CD4-positive, alpha-beta T cell treated with Interferon alpha-2 for 1 hour (primary cell): ENCODE data around the gene ZNF91.
"Not testable (repeated sequence)": the region's sequence is repeated elsewhere in the genome, so short reads cannot be mapped to it uniquely, and the experiment has no call there.

Experiments
- DNase-seq, 2 donors: peaks; one replicate each; pipeline ENCODE4 v3.0.0-alpha.2; 2020 to 2022

ZNF91 gene

GRCh38 chr19:23394511-23394910 lies 760 bp downstream of the ZNF91 start:
- DNase-seq: peak; percentile 26 to 61

- no peak for DNase-seq
Observed at GRCh38 chr19:23393121-23393520, 2.1 kb downstream of the ZNF91 start.

GRCh38 chr19:23391236-23391635 lies 4.0 kb downstream of the ZNF91 start:
- no peak for DNase-seq

GRCh38 chr19:23385404-23385803 lies 9.9 kb downstream of the ZNF91 start:
- DNase-seq: no peak

- no peak for DNase-seq
Observed at GRCh38 chr19:23384858-23385257, 10.4 kb downstream of the ZNF91 start.

GRCh38 chr19:23384166-23384565 lies 11.1 kb downstream of the ZNF91 start:
- no peak for DNase-seq

- no peak for DNase-seq
Observed at GRCh38 chr19:23382955-23383354, 12.3 kb downstream of the ZNF91 start.

GRCh38 chr19:23381114-23381513 lies 14.2 kb downstream of the ZNF91 start:
- DNase-seq: no peak

- DNase-seq: peak in 1 of 2 donors; percentile 23
Observed at GRCh38 chr19:23379671-23380070, 15.6 kb downstream of the ZNF91 start.

- peak in 1 of 2 donors; percentile 14 for DNase-seq
Observed at GRCh38 chr19:23378948-23379347, 16.3 kb downstream of the ZNF91 start.

GRCh38 chr19:23377276-23377675 lies 18.0 kb downstream of the ZNF91 start:
- DNase-seq: no peak

- DNase-seq: no peak
Observed at GRCh38 chr19:23366437-23366836, 28.8 kb downstream of the ZNF91 start.

GRCh38 chr19:23366031-23366430 lies 29.2 kb downstream of the ZNF91 start:
- DNase-seq: not testable (repeated sequence)

GRCh38 chr19:23365222-23365621 lies 30.0 kb downstream of the ZNF91 start:
- DNase-seq: no peak

GRCh38 chr19:23361843-23362242 lies 33.4 kb downstream of the ZNF91 start:
- not testable (repeated sequence) for DNase-seq

- DNase-seq: no peak
Observed at GRCh38 chr19:23351806-23352205, 43.5 kb downstream of the ZNF91 start.

- no peak for DNase-seq
Observed at GRCh38 chr19:23346696-23347095, 48.6 kb downstream of the ZNF91 start.

GRCh38 chr19:23345838-23346237 lies 49.4 kb downstream of the ZNF91 start:
- no peak for DNase-seq

- DNase-seq: no peak
Observed at GRCh38 chr19:23343434-23344010, 51.7 kb downstream of the ZNF91 start.

- DNase-seq: no peak
Observed at GRCh38 chr19:23328211-23328610, 67.1 kb downstream of the ZNF91 start.

- no peak for DNase-seq
Observed at GRCh38 chr19:23321953-23322549, 73.2 kb downstream of the ZNF91 start.

GRCh38 chr19:23321403-23321802 lies 73.9 kb downstream of the ZNF91 start:
- DNase-seq: not testable (repeated sequence)

GRCh38 chr19:23319571-23319970 lies 75.7 kb downstream of the ZNF91 start:
- DNase-seq: not testable (repeated sequence)

- not testable (repeated sequence) for DNase-seq
Observed at GRCh38 chr19:23318941-23319340, 76.3 kb downstream of the ZNF91 start.

GRCh38 chr19:23318143-23318542 lies 77.1 kb downstream of the ZNF91 start:
- no peak for DNase-seq
